NB4 (cell line): Measurements from ENCODE around the gene AMPD3.

Experiments used
- DNase-seq: peaks from one replicate; pipeline ENCODE4 v3.0.0; 2010; ENCODE audit warnings: low read depth
- H3K4me3 ChIP-seq: one replicate; pipeline ENCODE4 v1.5.1; 2011; ENCODE audit warnings: mild to moderate bottlenecking, low read depth, low read length, moderate library complexity
- CTCF ChIP-seq: IDR thresholded peaks from one replicate; pipeline ENCODE4 v1.5.1; 2012; ENCODE audit warnings: low read depth, low read length
- MAX ChIP-seq: IDR thresholded peaks from 2 replicates; pipeline ENCODE4 v1.6.1; 2011; ENCODE audit warnings: low read depth, low read length
- MYC ChIP-seq: IDR thresholded peaks from 2 replicates; pipeline ENCODE4 v1.6.1; 2011; ENCODE audit warnings: low read depth, low read length
- POLR2A ChIP-seq: IDR thresholded peaks from 2 replicates; pipeline ENCODE4 v1.6.1; 2011; ENCODE audit warnings: mild to moderate bottlenecking; ENCODE audit not compliant: insufficient read length; ENCODE audit errors: extremely low read depth

The AMPD3 gene

GRCh38 chr11:10518123-10518522 is 63.1 kb downstream of the AMPD3 start:
- no peak for DNase-seq
- H3K4me3 ChIP-seq: no peak overlapping the region
- no peak for TF ChIP-seq POLR2A
- no peak for TF ChIP-seq MYC
- no peak for TF ChIP-seq CTCF
- no peak for TF ChIP-seq MAX

- TF ChIP-seq CTCF: no peak
- no peak for TF ChIP-seq MAX
- no peak for TF ChIP-seq MYC
- no peak for TF ChIP-seq POLR2A
- H3K4me3 ChIP-seq: no peak overlapping the region
- DNase-seq: no peak
Measured at GRCh38 chr11:10518891-10519290, 63.8 kb downstream of the AMPD3 start.

- TF ChIP-seq MYC (no peak), CTCF (no peak), MAX (no peak), POLR2A (no peak)
- no peak overlapping the region for H3K4me3 ChIP-seq
- DNase-seq: no peak
Measured at GRCh38 chr11:10519630-10520029, 64.6 kb downstream of the AMPD3 start.

- TF ChIP-seq MYC (no peak), POLR2A (no peak), CTCF (no peak), MAX (no peak)
- H3K4me3 ChIP-seq: no peak overlapping the region
- DNase-seq: no peak
Measured at GRCh38 chr11:10520562-10520961, 65.5 kb downstream of the AMPD3 start.

- no peak for DNase-seq
- no peak for TF ChIP-seq MYC
- no peak for TF ChIP-seq POLR2A
- no peak for TF ChIP-seq MAX
- TF ChIP-seq CTCF: no peak
- H3K4me3 ChIP-seq: no peak overlapping the region
Measured at GRCh38 chr11:10522276-10522675, 67.2 kb downstream of the AMPD3 start.

- DNase-seq: no peak
- H3K4me3 ChIP-seq: no peak overlapping the region
- no peak for TF ChIP-seq MAX
- TF ChIP-seq MYC: no peak
- TF ChIP-seq POLR2A: no peak
- TF ChIP-seq CTCF: no peak
Measured at GRCh38 chr11:10522921-10523320, 67.9 kb downstream of the AMPD3 start.
